Measurements from ENCODE around the gene FAM107A. TPM values are rescaled to one million over a fixed set of nuclear protein-coding genes. Genes with fewer than 3 reads are reported as not detected.
A peak's percentile ranks its signal among the peaks of the same experiment; 100 is the strongest.

The FAM107A gene
- total RNA-seq, 1 experiment from 2014 or later, result not detected

GRCh38 chr3:58588030-58588614 is 10.9 kb upstream of the FAM107A start:
- ChIA-PET CTCF (no interaction called here), POLR2A (ENCODE audit: low non-redundant PET) (no interaction called here)
- no peak for TF ChIP-seq EZH2 (IDR thresholded peaks at IDR 0.05; ENCODE audit: borderline replicate concordance, low read depth, low read length, poor library complexity, severe bottlenecking)
- TF ChIP-seq, protein P1, sequence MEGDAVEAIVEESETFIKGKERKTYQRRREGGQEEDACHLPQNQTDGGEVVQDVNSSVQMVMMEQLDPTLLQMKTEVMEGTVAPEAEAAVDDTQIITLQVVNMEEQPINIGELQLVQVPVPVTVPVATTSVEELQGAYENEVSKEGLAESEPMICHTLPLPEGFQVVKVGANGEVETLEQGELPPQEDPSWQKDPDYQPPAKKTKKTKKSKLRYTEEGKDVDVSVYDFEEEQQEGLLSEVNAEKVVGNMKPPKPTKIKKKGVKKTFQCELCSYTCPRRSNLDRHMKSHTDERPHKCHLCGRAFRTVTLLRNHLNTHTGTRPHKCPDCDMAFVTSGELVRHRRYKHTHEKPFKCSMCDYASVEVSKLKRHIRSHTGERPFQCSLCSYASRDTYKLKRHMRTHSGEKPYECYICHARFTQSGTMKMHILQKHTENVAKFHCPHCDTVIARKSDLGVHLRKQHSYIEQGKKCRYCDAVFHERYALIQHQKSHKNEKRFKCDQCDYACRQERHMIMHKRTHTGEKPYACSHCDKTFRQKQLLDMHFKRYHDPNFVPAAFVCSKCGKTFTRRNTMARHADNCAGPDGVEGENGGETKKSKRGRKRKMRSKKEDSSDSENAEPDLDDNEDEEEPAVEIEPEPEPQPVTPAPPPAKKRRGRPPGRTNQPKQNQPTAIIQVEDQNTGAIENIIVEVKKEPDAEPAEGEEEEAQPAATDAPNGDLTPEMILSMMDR (conservative IDR thresholded peaks at IDR 0.05; ENCODE audit: low read depth, low read length), result no peak
- intact Hi-C loops (cut with micrococcal nuclease; ENCODE audit: unreplicated experiment), result no loop called here
- no peak overlapping the region for H3K27ac ChIP-seq (ENCODE audit: low read depth, low read length, poor library complexity, severe bottlenecking)
- no peaks in the 10 kb centered on the region for H3K4me1 ChIP-seq (ENCODE audit: insufficient read depth, low read length, poor library complexity, severe bottlenecking)
- no peaks in the 10 kb centered on the region for H3K9me3 ChIP-seq (ENCODE audit: low read depth, low read length, poor library complexity, severe bottlenecking)
- no peak overlapping the region for H3K4me3 ChIP-seq (ENCODE audit: low read depth, low read length, poor library complexity, severe bottlenecking)
- no peaks in the 10 kb centered on the region for H3K36me3 ChIP-seq (ENCODE audit: insufficient read depth, low read length, poor library complexity, severe bottlenecking)
- DNase-seq (ENCODE audit: low spot score), result peak; percentile 21
- no TSS peak for BruUV-seq (replicated peaks)
- peaks cover 7% of the 10 kb centered on the region for H3K27me3 ChIP-seq (replicated peaks; ENCODE audit: insufficient read depth, low read depth, low read length, poor library complexity)

DNA sequence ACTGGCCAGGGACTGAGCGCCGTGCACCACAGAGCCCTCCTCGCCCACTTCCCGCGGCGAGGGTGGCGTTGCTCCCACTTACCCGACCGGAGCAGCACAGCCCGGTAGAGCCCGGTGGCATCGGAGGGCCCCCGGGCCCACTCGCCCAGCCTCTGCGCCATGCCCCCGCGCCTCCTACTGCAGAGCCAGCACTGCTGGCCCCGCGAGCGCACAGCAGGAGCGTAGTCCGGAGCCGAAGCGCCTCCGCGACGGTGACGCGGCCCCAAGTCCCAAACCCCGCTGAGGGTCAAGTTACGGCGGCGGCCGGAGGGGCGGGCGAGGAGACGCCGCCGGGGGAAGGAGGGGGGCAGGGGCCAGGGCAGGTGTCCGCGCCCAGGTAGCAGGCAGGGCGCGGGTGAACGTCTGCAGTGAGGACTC is 9.6 kb upstream of the FAM107A start:
- intact Hi-C loops (cut with micrococcal nuclease; ENCODE audit: unreplicated experiment), result no loop called here
- peaks cover 7% of the 10 kb centered on the region for H3K27me3 ChIP-seq (replicated peaks; ENCODE audit: insufficient read depth, low read depth, low read length, poor library complexity)
- ChIA-PET CTCF (no interaction called here), POLR2A (ENCODE audit: low non-redundant PET) (no interaction called here)
- TF ChIP-seq, protein P1 (conservative IDR thresholded peaks at IDR 0.05; ENCODE audit: low read depth, low read length), result no peak
- TF ChIP-seq EZH2 (IDR thresholded peaks at IDR 0.05; ENCODE audit: borderline replicate concordance, low read depth, low read length, poor library complexity, severe bottlenecking), result no peak
- no peak for DNase-seq (ENCODE audit: low spot score)
- BruUV-seq (replicated peaks), result no TSS peak
- no peak overlapping the region for H3K4me3 ChIP-seq (ENCODE audit: low read depth, low read length, poor library complexity, severe bottlenecking)
- H3K4me1 ChIP-seq (ENCODE audit: insufficient read depth, low read length, poor library complexity, severe bottlenecking), result peaks cover 5% of the 10 kb centered on the region
- H3K36me3 ChIP-seq (ENCODE audit: insufficient read depth, low read length, poor library complexity, severe bottlenecking), result no peaks in the 10 kb centered on the region
- H3K27ac ChIP-seq (ENCODE audit: low read depth, low read length, poor library complexity, severe bottlenecking), result no peak overlapping the region
- H3K9me3 ChIP-seq (ENCODE audit: low read depth, low read length, poor library complexity, severe bottlenecking), result no peaks in the 10 kb centered on the region

DNA sequence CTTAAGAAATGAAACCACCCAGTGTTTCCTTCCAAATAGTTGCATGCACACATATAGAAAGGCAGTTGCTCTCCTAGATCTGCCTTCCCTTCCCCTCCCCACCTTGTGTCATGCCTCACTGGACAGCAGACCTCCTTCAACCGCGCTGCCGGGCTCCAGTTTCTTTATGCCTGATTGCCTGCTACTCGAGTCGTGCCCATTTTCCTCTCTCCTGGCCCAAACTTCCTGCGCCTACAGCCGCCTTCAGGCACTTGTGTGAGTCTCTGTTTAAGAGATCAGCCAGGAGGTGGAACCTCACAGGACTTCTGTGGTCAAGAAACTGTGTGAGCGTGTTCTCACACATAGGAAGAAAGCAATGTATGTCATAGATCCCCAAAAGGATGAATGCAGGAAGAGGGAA is 8.8 kb upstream of the FAM107A start:
- Histone ChIP-seq H3K27ac (ENCODE audit: low read depth, low read length, poor library complexity, severe bottlenecking) (no peak overlapping the region), H3K4me3 (ENCODE audit: low read depth, low read length, poor library complexity, severe bottlenecking) (no peak overlapping the region), H3K36me3 (ENCODE audit: insufficient read depth, low read length, poor library complexity, severe bottlenecking) (no peaks in the 10 kb centered on the region), H3K9me3 (ENCODE audit: low read depth, low read length, poor library complexity, severe bottlenecking) (no peaks in the 10 kb centered on the region), H3K4me1 (ENCODE audit: insufficient read depth, low read length, poor library complexity, severe bottlenecking) (peaks cover 12% of the 10 kb centered on the region), H3K27me3 (replicated peaks; ENCODE audit: insufficient read depth, low read depth, low read length, poor library complexity) (peaks cover 7% of the 10 kb centered on the region)
- no TSS peak for BruUV-seq (replicated peaks)
- TF ChIP-seq, protein P1 (conservative IDR thresholded peaks at IDR 0.05; ENCODE audit: low read depth, low read length), result no peak
- no peak for TF ChIP-seq EZH2 (IDR thresholded peaks at IDR 0.05; ENCODE audit: borderline replicate concordance, low read depth, low read length, poor library complexity, severe bottlenecking)
- CTCF ChIA-PET, result no interaction called here
- intact Hi-C loops (cut with micrococcal nuclease; ENCODE audit: unreplicated experiment), result no loop called here
- POLR2A ChIA-PET (ENCODE audit: low non-redundant PET), result no interaction called here
- DNase-seq (ENCODE audit: low spot score), result no peak

Data from A673 (cell line).